Measurements from ENCODE around the gene BUD31.
"Not testable (repeated sequence)": the region's sequence is repeated elsewhere in the genome, so short reads cannot be mapped to it uniquely, and the experiment has no call there.

Gene BUD31

DNA sequence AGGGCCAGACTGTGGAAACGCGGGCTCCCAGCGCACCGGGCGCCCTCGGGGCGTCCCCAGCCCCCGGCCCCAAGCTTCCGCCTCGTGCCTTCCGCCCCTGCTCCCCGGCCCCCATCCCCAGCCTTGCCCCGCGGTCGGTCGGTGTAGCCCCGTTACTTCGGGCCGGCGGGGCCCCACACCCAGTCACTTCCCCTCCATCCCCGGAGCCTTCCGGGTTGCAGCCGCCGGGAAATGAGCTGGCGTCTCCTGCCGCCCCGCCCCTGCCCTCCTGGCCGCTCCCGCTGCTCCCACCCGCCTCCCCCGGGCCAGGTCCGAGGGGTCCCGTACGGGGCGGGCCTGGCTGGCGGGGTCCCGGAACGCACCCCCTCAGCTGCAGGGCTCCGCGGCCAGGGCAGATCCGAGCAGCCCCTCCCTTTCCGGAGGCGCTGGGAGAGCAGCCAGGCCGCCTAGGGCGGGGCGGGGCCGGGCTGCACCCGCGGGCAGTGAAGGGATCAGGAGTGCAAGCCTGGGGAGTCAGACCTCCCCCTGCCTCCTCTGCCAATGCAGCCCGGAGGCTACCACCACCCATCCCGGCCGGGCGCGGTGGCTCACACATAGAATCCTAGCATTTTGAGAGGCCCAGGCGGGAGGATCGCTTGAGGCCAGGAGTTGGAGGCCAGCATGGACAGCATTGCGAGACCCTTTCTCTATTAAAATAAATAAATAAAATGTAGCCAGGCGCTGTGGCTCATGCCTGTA is 33.5 kb upstream of the BUD31 start:
- no peak for DNase-seq (ENCODE audit: low spot score)
- TF ChIP-seq, protein P1, sequence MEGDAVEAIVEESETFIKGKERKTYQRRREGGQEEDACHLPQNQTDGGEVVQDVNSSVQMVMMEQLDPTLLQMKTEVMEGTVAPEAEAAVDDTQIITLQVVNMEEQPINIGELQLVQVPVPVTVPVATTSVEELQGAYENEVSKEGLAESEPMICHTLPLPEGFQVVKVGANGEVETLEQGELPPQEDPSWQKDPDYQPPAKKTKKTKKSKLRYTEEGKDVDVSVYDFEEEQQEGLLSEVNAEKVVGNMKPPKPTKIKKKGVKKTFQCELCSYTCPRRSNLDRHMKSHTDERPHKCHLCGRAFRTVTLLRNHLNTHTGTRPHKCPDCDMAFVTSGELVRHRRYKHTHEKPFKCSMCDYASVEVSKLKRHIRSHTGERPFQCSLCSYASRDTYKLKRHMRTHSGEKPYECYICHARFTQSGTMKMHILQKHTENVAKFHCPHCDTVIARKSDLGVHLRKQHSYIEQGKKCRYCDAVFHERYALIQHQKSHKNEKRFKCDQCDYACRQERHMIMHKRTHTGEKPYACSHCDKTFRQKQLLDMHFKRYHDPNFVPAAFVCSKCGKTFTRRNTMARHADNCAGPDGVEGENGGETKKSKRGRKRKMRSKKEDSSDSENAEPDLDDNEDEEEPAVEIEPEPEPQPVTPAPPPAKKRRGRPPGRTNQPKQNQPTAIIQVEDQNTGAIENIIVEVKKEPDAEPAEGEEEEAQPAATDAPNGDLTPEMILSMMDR (IDR thresholded peaks at IDR 0.05; ENCODE audit: poor library complexity, severe bottlenecking), result no peak
- H3K27ac ChIP-seq (ENCODE audit: poor library complexity, severe bottlenecking), result peak overlapping the region; percentile 87

DNA sequence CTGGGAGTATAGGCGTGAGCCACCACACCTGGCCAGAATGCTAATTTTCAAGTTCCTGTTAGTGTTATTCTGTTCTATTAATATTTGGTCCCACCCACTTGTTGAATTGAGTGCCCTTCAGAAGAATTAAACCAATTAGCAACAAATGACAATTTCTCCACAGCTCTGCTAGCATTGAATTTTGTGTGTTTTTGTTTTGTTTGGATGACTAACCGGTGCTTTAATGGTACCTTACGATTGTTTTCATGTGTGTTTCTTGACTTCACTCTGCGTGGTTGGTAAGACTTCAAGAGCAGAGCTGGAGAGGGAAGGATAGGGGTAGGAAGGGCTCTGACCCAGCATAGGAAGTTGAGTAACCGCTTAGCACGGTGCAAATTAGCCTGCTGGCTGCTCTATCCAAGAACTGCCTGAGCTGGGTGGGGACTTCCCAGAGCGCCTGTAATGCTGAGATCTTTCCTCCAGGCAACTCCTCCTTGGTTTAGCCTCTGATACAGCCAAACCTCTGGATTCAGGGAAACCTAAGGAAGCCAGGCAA is 29.7 kb upstream of the BUD31 start:
- no peaks in the 10 kb centered on the region for H3K27me3 ChIP-seq (ENCODE audit: insufficient read depth, poor library complexity, severe bottlenecking)
- H3K4me3 ChIP-seq (ENCODE audit: severe bottlenecking), result no peak overlapping the region
- ATAC-seq (ENCODE audit: low read depth), result peak; percentile 60
- no peaks in the 10 kb centered on the region for H3K9me3 ChIP-seq (ENCODE audit: severe bottlenecking)
- TF ChIP-seq, protein P1 (IDR thresholded peaks at IDR 0.05; ENCODE audit: poor library complexity, severe bottlenecking), result no peak
- H3K4me1 ChIP-seq (ENCODE audit: insufficient read depth, poor library complexity, severe bottlenecking), result peaks cover 19% of the 10 kb centered on the region
- peak overlapping the region; percentile 61 for H3K27ac ChIP-seq (ENCODE audit: poor library complexity, severe bottlenecking)
- H3K36me3 ChIP-seq (ENCODE audit: low read depth), result peaks cover 60% of the 10 kb centered on the region
- no peak for DNase-seq (ENCODE audit: low spot score)

More for the DNA sequence above, 33.5 kb upstream of the BUD31 start:
- ATAC-seq (ENCODE audit: low read depth), result peak; percentile 61
- Histone ChIP-seq H3K9me3 (ENCODE audit: severe bottlenecking) (no peaks in the 10 kb centered on the region), H3K36me3 (ENCODE audit: low read depth) (peaks cover 30% of the 10 kb centered on the region), H3K4me3 (ENCODE audit: severe bottlenecking) (peak overlapping the region; percentile 60), H3K27me3 (ENCODE audit: insufficient read depth, poor library complexity, severe bottlenecking) (no peaks in the 10 kb centered on the region), H3K4me1 (ENCODE audit: insufficient read depth, poor library complexity, severe bottlenecking) (peaks cover 25% of the 10 kb centered on the region)

GRCh38 chr7:99379693-99380031 is 29.1 kb upstream of the BUD31 start:
- not testable (repeated sequence) for ATAC-seq (ENCODE audit: low read depth); DNase-seq (ENCODE audit: low spot score); H3K27me3 ChIP-seq (ENCODE audit: insufficient read depth, poor library complexity, severe bottlenecking); H3K4me3 ChIP-seq (ENCODE audit: severe bottlenecking); H3K9me3 ChIP-seq (ENCODE audit: severe bottlenecking)
- H3K36me3 ChIP-seq (ENCODE audit: low read depth), result peaks cover 60% of the 10 kb centered on the region
- peak overlapping the region; percentile 61 for H3K27ac ChIP-seq (ENCODE audit: poor library complexity, severe bottlenecking)
- peaks cover 19% of the 10 kb centered on the region for H3K4me1 ChIP-seq (ENCODE audit: insufficient read depth, poor library complexity, severe bottlenecking)

GRCh38 chr7:99380032-99380822 is 28.5 kb upstream of the BUD31 start:
- TF ChIP-seq, protein P1 (IDR thresholded peaks at IDR 0.05; ENCODE audit: poor library complexity, severe bottlenecking), result no peak
- Histone ChIP-seq H3K4me3 (ENCODE audit: severe bottlenecking) (no peak overlapping the region), H3K36me3 (ENCODE audit: low read depth) (peaks cover 60% of the 10 kb centered on the region), H3K4me1 (ENCODE audit: insufficient read depth, poor library complexity, severe bottlenecking) (peaks cover 19% of the 10 kb centered on the region), H3K27ac (ENCODE audit: poor library complexity, severe bottlenecking) (peak overlapping the region; percentile 61), H3K9me3 (ENCODE audit: severe bottlenecking) (no peaks in the 10 kb centered on the region), H3K27me3 (ENCODE audit: insufficient read depth, poor library complexity, severe bottlenecking) (no peaks in the 10 kb centered on the region)
- DNase-seq (ENCODE audit: low spot score), result no peak
- ATAC-seq (ENCODE audit: low read depth), result no peak; the same call in 2 of the 3 replicates

GRCh38 chr7:99380823-99381663 is 27.7 kb upstream of the BUD31 start:
- TF ChIP-seq, protein P1 (IDR thresholded peaks at IDR 0.05; ENCODE audit: poor library complexity, severe bottlenecking), result no peak
- Histone ChIP-seq H3K36me3 (ENCODE audit: low read depth) (peaks cover 67% of the 10 kb centered on the region), H3K27me3 (ENCODE audit: insufficient read depth, poor library complexity, severe bottlenecking) (no peaks in the 10 kb centered on the region), H3K9me3 (ENCODE audit: severe bottlenecking) (no peaks in the 10 kb centered on the region), H3K4me3 (ENCODE audit: severe bottlenecking) (no peak overlapping the region), H3K4me1 (ENCODE audit: insufficient read depth, poor library complexity, severe bottlenecking) (peaks cover 19% of the 10 kb centered on the region), H3K27ac (ENCODE audit: poor library complexity, severe bottlenecking) (peak overlapping the region; percentile 61)
- no peak for DNase-seq (ENCODE audit: low spot score)
- no peak for ATAC-seq (ENCODE audit: low read depth)
